Esophagus muscularis mucosa (tissue), 4 donors: ENCODE measurements around the gene NXN. TPM values are rescaled to one million over a fixed set of nuclear protein-coding genes. Genes with fewer than 3 reads are reported as not detected.

Experiments
- DNase-seq: peaks from one replicate; pipeline ENCODE4 v3.0.0-alpha.2; 2017; ENCODE audit errors: extremely low spot score
- H3K27ac ChIP-seq, 4 donors: fragments of 200-600 bp; sonication (generic); replicated peaks in 1 of 4; 1 replicate in 3 of 4; 2 replicates in 1 of 4; pipeline ENCODE4 v1.5.1; 2016 to 2019; ENCODE audit warnings: mild to moderate bottlenecking in 1 of 4
- H3K27me3 ChIP-seq, 4 donors: fragments of 200-600 bp; sonication (generic); one replicate each; pipeline versions ENCODE4 v1.5.1 to v1.6.0; 2016 to 2019
- H3K36me3 ChIP-seq, 4 donors: fragments of 200-600 bp; sonication (generic); one replicate each; pipeline ENCODE4 v1.5.1; 2016 to 2019
- H3K4me1 ChIP-seq, 4 donors: fragments of 200-600 bp; sonication (generic); one replicate each; pipeline ENCODE4 v1.5.1; 2016 to 2019
- H3K4me3 ChIP-seq, 4 donors: fragments of 200-600 bp; sonication (generic); 1 replicate in 2 of 4; 2 replicates in 2 of 4; pipeline ENCODE4 v1.5.1; 2016 to 2019; ENCODE audit warnings: mild to moderate bottlenecking in 4 of 4, moderate library complexity in 1 of 4
- H3K9me3 ChIP-seq, 4 donors: fragments of 200-600 bp; sonication (generic); 1 replicate in 3 of 4; 2 replicates in 1 of 4; pipeline ENCODE4 v1.5.1; 2016 to 2019
- EP300 ChIP-seq: sonication (generic); formaldehyde crosslinking; IDR thresholded peaks from one replicate; pipeline ENCODE4 v1.6.1; 2017; ENCODE audit warnings: antibody characterized with exemption
- POLR2A ChIP-seq: fragments of 450-650 bp; IDR thresholded peaks from one replicate; pipeline ENCODE4 v1.6.1; 2017; ENCODE audit warnings: antibody characterized with exemption, moderate library complexity, mild to moderate bottlenecking, low read depth
- POLR2AphosphoS5 ChIP-seq, 2 donors: sonication (generic); formaldehyde crosslinking; IDR thresholded peaks; one replicate each; pipeline ENCODE4 v1.6.1; 2017; ENCODE audit warnings: antibody characterized with exemption in 2 of 2
- WGBS: methylation state at CpG from one replicate; pipeline ENCODE4 v1.1.5; 2018; 5-methylcytosine and 5-hydroxymethylcytosine counted together
- intact Hi-C: fragments of 100-400 bp; cut with DNase I; formaldehyde crosslinking; loops from one replicate; pipeline ENCODE4 v1.15.1; 2023
- total RNA-seq, 4 donors: library from RNA; depleted of rRNA; stranded (reverse); fragments of >200 nt; gene quantifications; one replicate each; pipeline versions ENCODE4 v1.1.0 to v1.2.1, GENCODE V29; 2016
- TF ChIP-seq, protein P1 (sequence below), 3 experiments: fragments of 200-600 bp in 2 of 3; fragments of 450-650 bp in 1 of 3; sonication (generic) in 2 of 3; IDR thresholded peaks; one replicate each; pipeline ENCODE4 v1.5.1; 2017 to 2019; ENCODE audit warnings: antibody characterized with exemption in 3 of 3, mild to moderate bottlenecking in 2 of 3, moderate library complexity in 1 of 3

The NXN gene
- total RNA-seq, 4 donors from 2014 or later, result 37.0 to 65.6 (median 49.8) TPM

DNA sequence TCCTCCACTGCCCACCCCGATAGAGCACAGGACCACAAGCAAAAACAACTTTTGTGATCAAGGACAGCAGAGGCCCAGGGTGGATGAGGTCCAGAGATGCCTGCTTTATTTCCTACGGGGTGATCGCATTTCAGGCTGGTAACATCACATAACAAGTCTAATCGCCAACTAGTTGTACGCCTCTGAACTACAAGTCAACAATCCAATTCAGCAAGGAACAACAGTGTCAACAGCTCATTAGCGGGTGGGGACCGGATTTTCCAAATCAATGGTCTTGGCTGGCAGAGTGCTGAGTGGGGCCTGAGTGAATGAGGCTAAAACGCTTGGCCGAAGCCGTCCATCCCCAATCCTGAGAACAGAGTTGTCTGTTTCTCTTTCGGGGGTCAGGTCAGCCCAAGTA is 180.3 kb downstream of the NXN start:
- no peak for DNase-seq
- Histone ChIP-seq H3K27me3 (no peaks in the 10 kb centered on the region), H3K36me3 (peaks cover 3 to 47% (median 31%) of the 10 kb centered on the region in 4 donors), H3K9me3 (no peaks in the 10 kb centered on the region), H3K27ac (no peak overlapping the region), H3K4me1 (peaks cover 11 to 14% (median 13%) of the 10 kb centered on the region in 4 donors), H3K4me3 (no peak overlapping the region)
- intact Hi-C loops, result loop anchor here (10.0 kb wide), 1 partner anchor 56 kb away; no protein-coding TSS in a partner anchor
- TF ChIP-seq EP300 (no peak), POLR2AphosphoS5 (IDR thresholded peaks at IDR 0.05) (no peak), POLR2A (no peak)
- TF ChIP-seq, protein P1, sequence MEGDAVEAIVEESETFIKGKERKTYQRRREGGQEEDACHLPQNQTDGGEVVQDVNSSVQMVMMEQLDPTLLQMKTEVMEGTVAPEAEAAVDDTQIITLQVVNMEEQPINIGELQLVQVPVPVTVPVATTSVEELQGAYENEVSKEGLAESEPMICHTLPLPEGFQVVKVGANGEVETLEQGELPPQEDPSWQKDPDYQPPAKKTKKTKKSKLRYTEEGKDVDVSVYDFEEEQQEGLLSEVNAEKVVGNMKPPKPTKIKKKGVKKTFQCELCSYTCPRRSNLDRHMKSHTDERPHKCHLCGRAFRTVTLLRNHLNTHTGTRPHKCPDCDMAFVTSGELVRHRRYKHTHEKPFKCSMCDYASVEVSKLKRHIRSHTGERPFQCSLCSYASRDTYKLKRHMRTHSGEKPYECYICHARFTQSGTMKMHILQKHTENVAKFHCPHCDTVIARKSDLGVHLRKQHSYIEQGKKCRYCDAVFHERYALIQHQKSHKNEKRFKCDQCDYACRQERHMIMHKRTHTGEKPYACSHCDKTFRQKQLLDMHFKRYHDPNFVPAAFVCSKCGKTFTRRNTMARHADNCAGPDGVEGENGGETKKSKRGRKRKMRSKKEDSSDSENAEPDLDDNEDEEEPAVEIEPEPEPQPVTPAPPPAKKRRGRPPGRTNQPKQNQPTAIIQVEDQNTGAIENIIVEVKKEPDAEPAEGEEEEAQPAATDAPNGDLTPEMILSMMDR (IDR thresholded peaks at IDR 0.05), result no peak
- WGBS, result 90% methylated on average over 7 of the region's 11 CpGs

DNA sequence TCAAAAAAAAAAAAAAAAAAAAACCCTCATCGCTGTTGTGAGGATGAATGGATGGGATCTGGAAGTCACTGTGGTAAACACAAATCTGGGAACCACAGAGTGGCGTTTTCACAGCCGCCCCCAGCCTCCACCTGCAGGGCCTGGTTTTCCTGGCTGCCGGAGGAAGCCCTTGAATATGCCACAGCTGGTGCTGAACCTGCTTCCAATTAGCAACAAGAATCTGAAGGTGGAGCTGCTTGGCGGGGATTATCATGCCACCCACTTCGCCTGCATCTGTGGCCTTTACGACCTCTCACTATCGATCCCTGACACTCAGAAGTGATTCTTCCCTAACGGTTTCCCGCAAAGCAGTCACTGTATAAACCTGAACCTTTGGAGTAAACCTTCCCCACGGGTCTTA is 181.3 kb downstream of the NXN start:
- Histone ChIP-seq H3K36me3 (peaks cover 0 to 38% (median 24%) of the 10 kb centered on the region in 4 donors), H3K27me3 (no peaks in the 10 kb centered on the region), H3K4me1 (peaks cover 11 to 23% (median 21%) of the 10 kb centered on the region in 4 donors), H3K9me3 (no peaks in the 10 kb centered on the region), H3K27ac (no peak overlapping the region), H3K4me3 (no peak overlapping the region)
- intact Hi-C loops, result loop anchor here (10.0 kb wide), 1 partner anchor 57 kb away; no protein-coding TSS in a partner anchor
- TF ChIP-seq EP300, result no peak
- 78% methylated on average over 11 of the region's 11 CpGs for WGBS
- no peak for DNase-seq

DNA sequence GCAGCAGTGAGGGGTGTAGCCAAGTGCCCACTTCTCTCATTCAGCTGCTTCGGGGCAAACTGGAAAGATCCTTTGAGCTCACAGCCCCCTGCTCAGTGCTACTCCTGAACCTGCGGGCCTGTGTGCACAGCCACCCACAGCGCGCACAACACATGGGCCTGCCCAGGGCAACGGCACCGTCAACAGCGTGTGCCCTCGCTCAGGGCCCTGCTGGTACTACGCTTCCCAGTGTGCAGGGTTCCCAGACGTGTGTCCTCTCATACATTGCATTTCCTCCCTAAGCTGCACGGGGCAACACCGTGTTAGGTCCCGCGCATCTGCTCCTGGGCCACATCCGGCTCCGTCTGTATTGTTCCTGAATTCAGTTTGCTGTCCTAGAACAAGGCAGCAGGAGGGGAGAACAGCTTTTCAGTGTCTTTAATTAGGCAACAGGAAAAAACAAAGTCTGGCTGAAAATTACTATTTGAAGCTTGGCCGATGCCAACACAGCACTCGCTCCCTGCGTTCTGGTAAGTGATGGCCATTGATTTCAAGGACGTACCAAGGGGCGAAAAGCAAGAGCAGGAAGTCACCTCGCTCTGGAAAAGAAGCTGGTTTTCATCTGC is 182.2 kb downstream of the NXN start:
- Histone ChIP-seq H3K27ac (peak overlapping the region in 2 of 4 donors; percentile 20 to 79), H3K4me3 (no peak overlapping the region), H3K9me3 (no peaks in the 10 kb centered on the region), H3K27me3 (no peaks in the 10 kb centered on the region), H3K4me1 (peaks cover 11 to 28% (median 26%) of the 10 kb centered on the region in 4 donors), H3K36me3 (peaks cover 0 to 36% (median 22%) of the 10 kb centered on the region in 4 donors)
- no peak for TF ChIP-seq EP300
- TF ChIP-seq POLR2AphosphoS5 (IDR thresholded peaks at IDR 0.05), result peak in 1 of 2 donors; percentile 6
- no peak for TF ChIP-seq POLR2A
- TF ChIP-seq, protein P1 (IDR thresholded peaks at IDR 0.05), result no peak
- no peak for DNase-seq
- intact Hi-C loops, result loop anchor here (10.0 kb wide), 1 partner anchor 57 kb away; no protein-coding TSS in a partner anchor
- 82% methylated on average over 22 of the region's 22 CpGs for WGBS

DNA sequence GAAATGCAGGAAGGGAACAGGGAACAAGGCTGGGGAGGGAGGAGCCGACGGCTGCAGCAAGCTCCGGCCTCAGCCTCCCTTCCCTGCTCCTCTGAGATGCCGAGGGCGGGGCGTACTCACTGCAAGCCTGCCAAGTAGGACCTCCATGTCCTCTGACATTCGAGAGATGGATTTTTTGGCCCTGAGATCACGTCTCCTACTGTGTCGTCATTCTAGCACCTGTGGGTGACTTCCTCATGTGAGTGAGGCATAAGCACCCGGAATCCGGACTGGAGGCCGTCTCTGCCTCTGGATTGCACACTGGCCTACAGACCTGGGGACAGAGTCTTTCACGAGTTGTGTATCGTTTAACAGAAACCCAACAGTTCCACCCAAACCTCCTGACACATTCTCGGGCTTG is 183.0 kb downstream of the NXN start:
- Histone ChIP-seq H3K4me3 (no peak overlapping the region), H3K4me1 (peaks cover 11 to 36% (median 29%) of the 10 kb centered on the region in 4 donors), H3K27me3 (no peaks in the 10 kb centered on the region), H3K27ac (peak overlapping the region in 1 of 4 donors; percentile 79), H3K9me3 (no peaks in the 10 kb centered on the region), H3K36me3 (peaks cover 0 to 36% (median 27%) of the 10 kb centered on the region in 4 donors)
- TF ChIP-seq POLR2A, result no peak
- TF ChIP-seq, protein P1 (IDR thresholded peaks at IDR 0.05), result no peak
- TF ChIP-seq EP300, result no peak
- no peak for TF ChIP-seq POLR2AphosphoS5 (IDR thresholded peaks at IDR 0.05)
- intact Hi-C loops, result loop anchor here (10.0 kb wide), 1 partner anchor 58 kb away; no protein-coding TSS in a partner anchor
- 79% methylated on average over 14 of the region's 15 CpGs for WGBS
- DNase-seq, result no peak

DNA sequence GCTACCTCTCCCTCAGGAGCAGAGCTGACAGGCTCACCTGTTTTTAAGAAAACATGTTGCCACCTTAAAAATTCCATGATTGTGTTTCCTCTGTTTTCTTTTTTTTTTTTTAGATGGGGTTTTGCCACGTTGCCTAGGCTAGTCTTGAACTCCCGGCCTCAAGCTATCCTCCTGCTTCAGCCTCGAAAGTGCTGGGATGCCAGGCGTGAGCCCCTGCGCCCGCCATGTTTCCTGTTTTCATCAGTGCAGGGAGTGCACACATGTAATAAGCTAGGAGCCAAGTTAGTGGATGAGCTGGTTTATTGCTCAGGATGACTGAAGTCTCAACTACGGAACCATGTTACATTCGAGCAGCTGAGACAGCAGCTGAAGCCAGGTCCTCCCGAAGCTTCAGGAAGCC is 183.9 kb downstream of the NXN start:
- Histone ChIP-seq H3K27ac (peak overlapping the region; percentile 58 to 79 (median 70)), H3K4me3 (no peak overlapping the region), H3K36me3 (peaks cover 0 to 38% (median 29%) of the 10 kb centered on the region in 4 donors), H3K4me1 (peaks cover 11 to 45% (median 29%) of the 10 kb centered on the region in 4 donors), H3K9me3 (no peaks in the 10 kb centered on the region), H3K27me3 (no peaks in the 10 kb centered on the region)
- intact Hi-C loops, result loop anchor here (2.0 to 10.0 kb wide), 2 partner anchors 59 to 261 kb away; no protein-coding TSS in a partner anchor
- DNase-seq, result no peak
- 72% methylated on average over 9 of the region's 9 CpGs for WGBS
- no peak for TF ChIP-seq POLR2A
- TF ChIP-seq EP300, result no peak
- no peak for TF ChIP-seq POLR2AphosphoS5 (IDR thresholded peaks at IDR 0.05)
- TF ChIP-seq, protein P1 (IDR thresholded peaks at IDR 0.05), result no peak
